ENCODE measurements around the gene GTF2IRD2.
"Not testable (repeated sequence)": the region's sequence is repeated elsewhere in the genome, so short reads cannot be mapped to it uniquely, and the experiment has no call there.

DNA sequence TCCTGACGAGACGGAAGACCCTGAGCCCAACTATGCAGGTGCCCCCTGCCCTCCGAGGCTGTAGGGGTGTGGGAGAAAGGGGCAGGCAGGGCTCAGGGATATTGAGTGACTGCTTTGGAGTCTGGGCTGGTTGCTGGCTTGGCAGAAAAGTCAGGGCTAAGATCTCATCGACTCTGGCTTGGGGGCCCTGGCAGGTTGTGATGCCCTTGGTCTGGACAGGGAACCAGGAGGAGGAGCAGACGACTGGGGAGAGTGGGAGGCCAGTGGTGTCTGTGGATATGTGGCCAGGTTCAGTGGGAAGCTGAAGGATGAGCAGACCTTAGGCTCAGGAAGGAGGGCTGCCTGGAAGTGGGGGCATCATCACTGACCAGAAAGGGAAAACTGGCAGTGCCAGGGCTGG is 67.8 kb downstream of the GTF2IRD2 start:
- not testable (repeated sequence) for TF ChIP-seq POLR2A (IDR thresholded peaks at IDR 0.05)
- TF ChIP-seq, protein P1, sequence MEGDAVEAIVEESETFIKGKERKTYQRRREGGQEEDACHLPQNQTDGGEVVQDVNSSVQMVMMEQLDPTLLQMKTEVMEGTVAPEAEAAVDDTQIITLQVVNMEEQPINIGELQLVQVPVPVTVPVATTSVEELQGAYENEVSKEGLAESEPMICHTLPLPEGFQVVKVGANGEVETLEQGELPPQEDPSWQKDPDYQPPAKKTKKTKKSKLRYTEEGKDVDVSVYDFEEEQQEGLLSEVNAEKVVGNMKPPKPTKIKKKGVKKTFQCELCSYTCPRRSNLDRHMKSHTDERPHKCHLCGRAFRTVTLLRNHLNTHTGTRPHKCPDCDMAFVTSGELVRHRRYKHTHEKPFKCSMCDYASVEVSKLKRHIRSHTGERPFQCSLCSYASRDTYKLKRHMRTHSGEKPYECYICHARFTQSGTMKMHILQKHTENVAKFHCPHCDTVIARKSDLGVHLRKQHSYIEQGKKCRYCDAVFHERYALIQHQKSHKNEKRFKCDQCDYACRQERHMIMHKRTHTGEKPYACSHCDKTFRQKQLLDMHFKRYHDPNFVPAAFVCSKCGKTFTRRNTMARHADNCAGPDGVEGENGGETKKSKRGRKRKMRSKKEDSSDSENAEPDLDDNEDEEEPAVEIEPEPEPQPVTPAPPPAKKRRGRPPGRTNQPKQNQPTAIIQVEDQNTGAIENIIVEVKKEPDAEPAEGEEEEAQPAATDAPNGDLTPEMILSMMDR (IDR thresholded peaks at IDR 0.05) = not testable (repeated sequence)

Data from tibial nerve (tissue), 3 donors.